Measurements from ENCODE around the gene ZNF587. TPM values are rescaled to one million over a fixed set of nuclear protein-coding genes. Genes with fewer than 3 reads are reported as not detected.
"Not testable (repeated sequence)": the region's sequence is repeated elsewhere in the genome, so short reads cannot be mapped to it uniquely, and the experiment has no call there.

Gene ZNF587
- total RNA-seq, 1 donor from 2014 or later: 36.8 TPM

DNA sequence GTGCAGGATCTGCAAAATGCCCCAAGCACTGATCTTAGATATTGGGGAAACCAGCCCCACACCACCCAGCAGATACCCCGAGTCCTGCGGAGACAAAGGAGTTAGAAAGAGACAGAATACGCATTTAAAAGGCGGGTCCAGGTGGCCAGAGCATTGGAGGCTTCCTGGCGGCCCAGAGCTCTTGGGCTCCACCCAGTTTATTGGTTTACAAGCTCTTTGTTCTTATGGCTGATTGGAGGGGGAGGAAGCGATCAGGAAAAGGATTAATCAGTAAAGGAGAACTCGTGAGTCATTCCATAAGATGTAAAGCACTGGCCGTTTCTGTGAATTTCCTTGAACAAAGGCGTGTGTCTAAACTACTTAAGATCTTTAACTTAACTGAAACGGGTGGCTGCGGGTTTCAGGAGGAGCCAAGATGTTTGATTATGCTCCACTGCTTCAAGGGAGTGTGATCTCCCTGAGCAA is 926 bp downstream of the ZNF587 start:
- Mint-ChIP-seq H3K4me3 (ENCODE audit: unreplicated experiment) (peak overlapping the region; percentile 99), H3K4me1 (ENCODE audit: unreplicated experiment) (peaks cover 16% of the 10 kb centered on the region), H3K27me3 (ENCODE audit: unreplicated experiment) (peaks cover 12% of the 10 kb centered on the region), H3K9me3 (ENCODE audit: unreplicated experiment) (no peaks in the 10 kb centered on the region), H3K27ac (ENCODE audit: unreplicated experiment) (peak overlapping the region; percentile 96), H3K36me3 (ENCODE audit: low read depth, unreplicated experiment) (peaks cover 26% of the 10 kb centered on the region)
- TF ChIP-seq, protein P1, sequence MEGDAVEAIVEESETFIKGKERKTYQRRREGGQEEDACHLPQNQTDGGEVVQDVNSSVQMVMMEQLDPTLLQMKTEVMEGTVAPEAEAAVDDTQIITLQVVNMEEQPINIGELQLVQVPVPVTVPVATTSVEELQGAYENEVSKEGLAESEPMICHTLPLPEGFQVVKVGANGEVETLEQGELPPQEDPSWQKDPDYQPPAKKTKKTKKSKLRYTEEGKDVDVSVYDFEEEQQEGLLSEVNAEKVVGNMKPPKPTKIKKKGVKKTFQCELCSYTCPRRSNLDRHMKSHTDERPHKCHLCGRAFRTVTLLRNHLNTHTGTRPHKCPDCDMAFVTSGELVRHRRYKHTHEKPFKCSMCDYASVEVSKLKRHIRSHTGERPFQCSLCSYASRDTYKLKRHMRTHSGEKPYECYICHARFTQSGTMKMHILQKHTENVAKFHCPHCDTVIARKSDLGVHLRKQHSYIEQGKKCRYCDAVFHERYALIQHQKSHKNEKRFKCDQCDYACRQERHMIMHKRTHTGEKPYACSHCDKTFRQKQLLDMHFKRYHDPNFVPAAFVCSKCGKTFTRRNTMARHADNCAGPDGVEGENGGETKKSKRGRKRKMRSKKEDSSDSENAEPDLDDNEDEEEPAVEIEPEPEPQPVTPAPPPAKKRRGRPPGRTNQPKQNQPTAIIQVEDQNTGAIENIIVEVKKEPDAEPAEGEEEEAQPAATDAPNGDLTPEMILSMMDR (IDR thresholded peaks at IDR 0.05; ENCODE audit: unreplicated experiment): no peak
- DNase-seq (ENCODE audit: low spot score): no peak

DNA sequence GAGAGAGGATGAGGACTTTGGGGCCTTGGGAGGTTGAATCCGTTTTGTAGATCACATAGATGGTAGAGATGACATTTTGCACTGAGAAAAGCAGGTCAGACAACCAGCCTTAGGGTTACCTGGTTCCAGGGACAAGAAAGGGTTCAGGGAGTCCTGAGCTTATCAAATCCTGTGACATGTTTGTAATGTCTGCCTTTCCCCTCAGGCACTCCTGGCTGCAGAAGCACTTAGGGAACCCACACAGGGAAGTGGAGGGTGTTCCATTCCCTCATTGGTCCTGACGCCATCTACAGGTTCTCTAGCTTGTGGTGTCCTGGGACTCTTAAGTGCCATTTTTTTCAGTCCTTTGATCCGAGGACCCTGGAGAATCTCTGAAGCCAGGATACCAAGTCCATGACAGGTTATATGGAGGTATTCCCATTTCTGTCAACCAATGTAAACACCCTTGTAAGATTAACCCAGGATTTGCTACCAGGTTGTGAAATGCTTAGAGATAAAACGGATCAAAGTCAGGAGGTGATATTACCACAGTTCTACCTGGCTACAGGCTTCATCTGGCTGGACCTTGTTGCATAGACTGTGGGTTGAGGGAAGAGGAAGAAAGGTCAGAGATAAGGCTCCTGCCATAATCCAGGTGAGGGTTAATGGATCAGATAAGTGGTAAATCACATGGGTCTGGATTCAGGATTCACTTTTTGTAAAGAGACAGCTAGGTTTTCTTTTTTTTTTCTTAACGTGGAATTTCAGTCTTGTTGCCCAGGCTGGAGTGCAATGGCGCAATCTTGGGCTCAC is 2.3 kb downstream of the ZNF587 start:
- Mint-ChIP-seq H3K4me3 (ENCODE audit: unreplicated experiment) (peak overlapping the region; percentile 56), H3K36me3 (ENCODE audit: low read depth, unreplicated experiment) (peaks cover 31% of the 10 kb centered on the region), H3K27me3 (ENCODE audit: unreplicated experiment) (peaks cover 13% of the 10 kb centered on the region), H3K4me1 (ENCODE audit: unreplicated experiment) (peaks cover 16% of the 10 kb centered on the region), H3K27ac (ENCODE audit: unreplicated experiment) (peak overlapping the region; percentile 22)
- not testable (repeated sequence) for H3K9me3 Mint-ChIP-seq (ENCODE audit: unreplicated experiment); DNase-seq (ENCODE audit: low spot score)

DNA sequence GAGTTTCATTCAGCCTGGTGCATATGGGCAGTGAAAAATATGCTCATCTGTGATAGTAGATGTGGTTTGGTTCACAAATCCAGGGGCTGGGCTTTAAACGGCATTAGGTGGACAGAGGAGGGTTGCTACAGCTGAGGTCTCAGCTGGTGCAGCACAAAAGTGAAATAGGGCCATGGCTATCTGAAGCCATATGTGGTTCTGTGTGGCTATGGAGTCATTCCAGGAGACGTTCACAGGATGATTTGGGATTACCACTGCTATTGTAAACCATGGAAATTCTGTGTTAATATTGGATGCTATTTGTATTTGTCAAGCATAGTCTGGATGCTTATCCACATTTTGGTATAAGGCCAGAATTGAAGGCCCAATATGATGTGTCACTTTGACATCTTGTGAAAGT is 4.5 kb downstream of the ZNF587 start:
- peaks cover 38% of the 10 kb centered on the region for H3K36me3 Mint-ChIP-seq (ENCODE audit: low read depth, unreplicated experiment)
- peaks cover 15% of the 10 kb centered on the region for H3K27me3 Mint-ChIP-seq (ENCODE audit: unreplicated experiment)
- H3K4me3 Mint-ChIP-seq (ENCODE audit: unreplicated experiment); DNase-seq (ENCODE audit: low spot score); H3K9me3 Mint-ChIP-seq (ENCODE audit: unreplicated experiment); H3K27ac Mint-ChIP-seq (ENCODE audit: unreplicated experiment): not testable (repeated sequence)
- peaks cover 16% of the 10 kb centered on the region for H3K4me1 Mint-ChIP-seq (ENCODE audit: unreplicated experiment)

DNA sequence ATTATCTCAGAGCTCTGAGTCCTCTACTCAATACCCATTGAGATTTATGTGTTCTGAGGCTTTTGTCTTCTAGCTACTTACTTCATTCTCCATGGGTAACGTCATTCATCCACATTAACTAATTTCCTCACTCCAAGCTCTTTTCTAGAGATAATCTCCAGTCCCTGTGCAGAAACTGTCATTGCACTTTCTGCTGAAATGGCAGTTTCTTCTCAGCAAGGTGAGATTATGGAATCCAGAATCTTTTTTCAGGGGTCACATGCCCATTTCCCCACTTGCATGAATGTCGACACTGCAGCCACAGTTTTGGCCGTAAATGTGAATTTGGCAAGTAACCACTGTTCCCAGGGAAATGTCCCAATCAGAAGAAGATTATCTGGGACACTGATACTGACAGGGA is 12.7 kb downstream of the ZNF587 start:
- peaks cover 34% of the 10 kb centered on the region for H3K36me3 Mint-ChIP-seq (ENCODE audit: low read depth, unreplicated experiment)
- H3K4me3 Mint-ChIP-seq (ENCODE audit: unreplicated experiment); H3K27ac Mint-ChIP-seq (ENCODE audit: unreplicated experiment); DNase-seq (ENCODE audit: low spot score); H3K4me1 Mint-ChIP-seq (ENCODE audit: unreplicated experiment); H3K27me3 Mint-ChIP-seq (ENCODE audit: unreplicated experiment); H3K9me3 Mint-ChIP-seq (ENCODE audit: unreplicated experiment): not testable (repeated sequence)

DNA sequence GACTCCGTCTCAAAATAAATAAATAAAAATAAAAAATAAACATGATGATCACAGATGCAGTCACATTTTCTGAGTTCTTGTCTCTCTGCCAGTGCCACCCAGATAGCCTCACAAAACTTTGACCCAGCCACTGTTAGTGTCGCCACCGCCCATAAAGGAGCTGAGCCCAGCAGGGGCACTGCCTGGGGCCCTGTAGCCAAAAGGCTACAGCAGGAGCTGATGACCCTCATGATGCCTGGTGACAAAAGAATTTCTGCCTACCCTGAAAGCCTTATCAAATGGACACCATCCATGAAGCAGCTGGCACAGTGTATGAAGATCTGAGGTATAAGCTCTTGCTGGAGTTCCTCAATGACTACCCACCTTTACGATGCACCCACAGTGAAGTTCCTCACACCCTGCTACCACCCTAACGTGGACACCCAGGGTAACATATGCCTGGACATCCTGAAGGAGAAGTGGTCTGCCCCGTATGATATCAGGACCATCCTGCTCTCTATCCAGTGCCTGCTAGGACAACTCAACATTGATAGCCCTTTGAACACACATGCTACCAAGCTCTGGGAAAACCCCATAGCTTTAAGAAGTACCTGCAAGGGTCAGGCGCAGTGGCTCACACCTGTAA is 18.3 kb downstream of the ZNF587 start:
- DNase-seq (ENCODE audit: low spot score): no peak
- peaks cover 9% of the 10 kb centered on the region for H3K27me3 Mint-ChIP-seq (ENCODE audit: unreplicated experiment)
- H3K4me1 Mint-ChIP-seq (ENCODE audit: unreplicated experiment): no peaks in the 10 kb centered on the region
- H3K9me3 Mint-ChIP-seq (ENCODE audit: unreplicated experiment): no peaks in the 10 kb centered on the region
- TF ChIP-seq, protein P1 (IDR thresholded peaks at IDR 0.05; ENCODE audit: unreplicated experiment): no peak
- H3K27ac Mint-ChIP-seq (ENCODE audit: unreplicated experiment): peak overlapping the region; percentile 48
- no peak overlapping the region for H3K4me3 Mint-ChIP-seq (ENCODE audit: unreplicated experiment)
- H3K36me3 Mint-ChIP-seq (ENCODE audit: low read depth, unreplicated experiment): peaks cover 41% of the 10 kb centered on the region

DNA sequence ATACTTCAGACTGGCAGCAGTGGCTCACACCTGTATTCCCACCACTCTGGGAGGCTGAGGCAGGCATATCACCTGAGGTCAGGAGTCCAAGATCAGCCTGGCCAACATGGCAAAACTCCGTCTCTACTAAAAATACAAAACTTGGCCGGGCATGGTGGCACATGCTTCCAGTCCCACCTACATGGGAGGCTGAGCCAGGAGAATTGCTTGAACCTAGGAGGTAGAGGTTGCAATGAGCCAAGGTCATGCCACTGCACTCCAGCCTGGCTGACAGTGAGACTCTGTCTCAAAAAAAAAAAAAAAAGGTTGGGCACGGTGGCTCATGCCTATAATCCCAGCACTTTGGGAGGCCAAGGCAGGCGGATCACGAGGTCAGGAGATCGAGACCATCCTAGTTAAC is 20.0 kb downstream of the ZNF587 start:
- DNase-seq (ENCODE audit: low spot score); H3K27ac Mint-ChIP-seq (ENCODE audit: unreplicated experiment): not testable (repeated sequence)
- peaks cover 11% of the 10 kb centered on the region for H3K9me3 Mint-ChIP-seq (ENCODE audit: unreplicated experiment)

DNA sequence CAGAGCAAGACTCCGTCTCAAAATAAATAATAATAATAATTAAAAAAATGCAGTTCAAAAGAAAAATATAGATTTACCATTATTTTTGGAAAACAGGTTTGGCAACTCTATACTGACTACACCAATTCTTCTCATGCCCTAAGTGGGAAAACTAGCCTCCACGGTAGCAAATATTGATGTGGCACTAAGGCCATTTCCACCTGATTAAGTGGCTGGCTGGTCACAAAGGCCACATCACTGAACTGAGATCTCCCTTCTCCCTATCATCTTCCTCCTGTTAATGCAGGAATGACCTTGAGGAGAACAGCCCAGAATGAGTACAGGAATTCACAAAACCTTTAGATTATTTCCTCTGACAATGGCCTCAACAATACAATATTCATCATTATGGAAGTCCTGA is 20.6 kb downstream of the ZNF587 start:
- Mint-ChIP-seq H3K9me3 (ENCODE audit: unreplicated experiment) (peaks cover 11% of the 10 kb centered on the region), H3K27me3 (ENCODE audit: unreplicated experiment) (peaks cover 9% of the 10 kb centered on the region), H3K4me3 (ENCODE audit: unreplicated experiment) (no peak overlapping the region)

More for the DNA sequence above, 20.0 kb downstream of the ZNF587 start:
- H3K4me3 Mint-ChIP-seq (ENCODE audit: unreplicated experiment); H3K4me1 Mint-ChIP-seq (ENCODE audit: unreplicated experiment); H3K27me3 Mint-ChIP-seq (ENCODE audit: unreplicated experiment): not testable (repeated sequence)
- peaks cover 50% of the 10 kb centered on the region for H3K36me3 Mint-ChIP-seq (ENCODE audit: low read depth, unreplicated experiment)

More for the DNA sequence above, 20.6 kb downstream of the ZNF587 start:
- no peak for DNase-seq (ENCODE audit: low spot score)
- TF ChIP-seq, protein P1 (IDR thresholded peaks at IDR 0.05; ENCODE audit: unreplicated experiment): no peak
- Mint-ChIP-seq H3K27ac (ENCODE audit: unreplicated experiment) (no peak overlapping the region), H3K36me3 (ENCODE audit: low read depth, unreplicated experiment) (peaks cover 48% of the 10 kb centered on the region), H3K4me1 (ENCODE audit: unreplicated experiment) (no peaks in the 10 kb centered on the region)
